ENCODE data around the gene LKAAEAR1.

LKAAEAR1 gene

GRCh38 chr20:64043768-64044167 lies 40.4 kb downstream of the LKAAEAR1 start:
- ChIA-PET POLR2A (interaction anchor here (0.9 kb wide), 1 partner anchor 18 kb away, joined by 6 read pairs; no protein-coding TSS in a partner anchor), CTCF (interaction anchor here (0.9 to 2.0 kb wide), 6 partner anchors 10 to 19 kb away, joined by 3 to 14 read pairs (median 4); partner anchors contain the start of gene TCEA2)
- Histone ChIP-seq H3K27me3 (replicated peaks in 2 of 5; ENCODE audit: control insufficient read depth in 4 of 5, insufficient read depth in 5 of 5, low read length in 4 of 5) (peaks cover 0 to 18% (median 0%) of the 10 kb centered on the region in 5 experiments), H3K36me3 (ENCODE audit: control insufficient read depth in 4 of 4, insufficient read depth in 4 of 4, low read length in 3 of 4) (peaks cover 0 to 4% (median 0%) of the 10 kb centered on the region in 4 experiments), H3K4me3 (ENCODE audit: control insufficient read depth in 1 of 7, extremely low read depth in 1 of 7, insufficient read depth in 4 of 7, low read depth in 2 of 7, low read length in 6 of 7) (no peak overlapping the region), H3K9me3 (ENCODE audit: control extremely low read depth in 1 of 5, control insufficient read depth in 4 of 5, insufficient read depth in 2 of 5, low read depth in 1 of 5, low read length in 4 of 5) (no peaks in the 10 kb centered on the region), H3K4me1 (ENCODE audit: control extremely low read depth in 1 of 4, control insufficient read depth in 4 of 4, insufficient read depth in 4 of 4, low read length in 3 of 4) (peaks cover 10 to 78% (median 63%) of the 10 kb centered on the region in 4 experiments), H3K27ac (ENCODE audit: insufficient read depth in 1 of 2, low read depth in 1 of 2, low read length in 2 of 2, poor library complexity in 1 of 2, severe bottlenecking in 2 of 2) (no peak overlapping the region)
- DNase-seq, result peak in 1 of 3 donors; percentile 41
- no CpG with 5 or more reads among the region's 9 CpGs for WGBS (ENCODE audit: insufficient coverage)

GRCh38 chr20:64042054-64042781 lies 42.0 kb downstream of the LKAAEAR1 start:
- H3K27ac ChIP-seq (ENCODE audit: insufficient read depth in 1 of 2, low read depth in 1 of 2, low read length in 2 of 2, poor library complexity in 1 of 2, severe bottlenecking in 2 of 2), result peak overlapping the region in 1 of 2 experiments; percentile 34

GRCh38 chr20:64041781-64042053 lies 42.5 kb downstream of the LKAAEAR1 start:
- peak overlapping the region in 5 of 7 experiments; percentile 1 to 69 (median 51) for H3K4me3 ChIP-seq (ENCODE audit: control insufficient read depth in 1 of 7, extremely low read depth in 1 of 7, insufficient read depth in 4 of 7, low read depth in 2 of 7, low read length in 6 of 7)
- no peak for DNase-seq
- H3K27me3 ChIP-seq (replicated peaks in 2 of 5; ENCODE audit: control insufficient read depth in 4 of 5, insufficient read depth in 5 of 5, low read length in 4 of 5), result peaks cover 0 to 8% (median 2%) of the 10 kb centered on the region in 5 experiments
- no peaks in the 10 kb centered on the region for H3K9me3 ChIP-seq (ENCODE audit: control extremely low read depth in 1 of 5, control insufficient read depth in 4 of 5, insufficient read depth in 2 of 5, low read depth in 1 of 5, low read length in 4 of 5)
- CTCF ChIA-PET, result interaction anchor here (0.8 to 7.5 kb wide), 4 partner anchors 10 to 35 kb away, joined by 3 to 187 read pairs (median 5); partner anchors contain the start of genes SOX18 and TCEA2
- no peak overlapping the region for H3K27ac ChIP-seq (ENCODE audit: insufficient read depth in 1 of 2, low read depth in 1 of 2, low read length in 2 of 2, poor library complexity in 1 of 2, severe bottlenecking in 2 of 2)
- POLR2A ChIA-PET, result interaction anchor here (0.8 kb wide), 1 partner anchor 36 kb away, joined by 3 read pairs; no protein-coding TSS in a partner anchor
- WGBS (ENCODE audit: insufficient coverage), result 2% methylated on average over 5 of the region's 11 CpGs
- H3K36me3 ChIP-seq (ENCODE audit: control insufficient read depth in 4 of 4, insufficient read depth in 4 of 4, low read length in 3 of 4), result no peaks in the 10 kb centered on the region
- H3K4me1 ChIP-seq (ENCODE audit: control extremely low read depth in 1 of 4, control insufficient read depth in 4 of 4, insufficient read depth in 4 of 4, low read length in 3 of 4), result peaks cover 10 to 77% (median 71%) of the 10 kb centered on the region in 4 experiments

More at GRCh38 chr20:64042054-64042781, 42.0 kb downstream of the LKAAEAR1 start:
- Histone ChIP-seq H3K4me1 (ENCODE audit: control extremely low read depth in 1 of 4, control insufficient read depth in 4 of 4, insufficient read depth in 4 of 4, low read length in 3 of 4) (peaks cover 10 to 76% (median 66%) of the 10 kb centered on the region in 4 experiments), H3K27me3 (replicated peaks in 2 of 5; ENCODE audit: control insufficient read depth in 4 of 5, insufficient read depth in 5 of 5, low read length in 4 of 5) (peaks cover 0 to 13% (median 2%) of the 10 kb centered on the region in 5 experiments), H3K9me3 (ENCODE audit: control extremely low read depth in 1 of 5, control insufficient read depth in 4 of 5, insufficient read depth in 2 of 5, low read depth in 1 of 5, low read length in 4 of 5) (no peaks in the 10 kb centered on the region), H3K36me3 (ENCODE audit: control insufficient read depth in 4 of 4, insufficient read depth in 4 of 4, low read length in 3 of 4) (peaks cover 0 to 1% (median 0%) of the 10 kb centered on the region in 4 experiments), H3K4me3 (ENCODE audit: control insufficient read depth in 1 of 7, extremely low read depth in 1 of 7, insufficient read depth in 4 of 7, low read depth in 2 of 7, low read length in 6 of 7) (peak overlapping the region in 6 of 7 experiments; percentile 34 to 69 (median 47))
- CTCF ChIA-PET, result interaction anchor here (0.6 to 7.5 kb wide), 5 partner anchors 10 to 77 kb away, joined by 3 to 187 read pairs (median 3); partner anchors contain the start of genes SOX18 and TCEA2
- POLR2A ChIA-PET, result interaction anchor here (0.8 kb wide), 1 partner anchor 36 kb away, joined by 3 read pairs; no protein-coding TSS in a partner anchor
- DNase-seq, result peak in 2 of 3 donors; percentile 49 to 65
- WGBS (ENCODE audit: insufficient coverage), result under 1% methylated on average over 25 of the region's 55 CpGs

- Histone ChIP-seq H3K4me1 (ENCODE audit: control extremely low read depth in 1 of 4, control insufficient read depth in 4 of 4, insufficient read depth in 4 of 4, low read length in 3 of 4) (peaks cover 10 to 79% (median 75%) of the 10 kb centered on the region in 4 experiments), H3K27ac (ENCODE audit: insufficient read depth in 1 of 2, low read depth in 1 of 2, low read length in 2 of 2, poor library complexity in 1 of 2, severe bottlenecking in 2 of 2) (no peak overlapping the region), H3K36me3 (ENCODE audit: control insufficient read depth in 4 of 4, insufficient read depth in 4 of 4, low read length in 3 of 4) (no peaks in the 10 kb centered on the region), H3K9me3 (ENCODE audit: control extremely low read depth in 1 of 5, control insufficient read depth in 4 of 5, insufficient read depth in 2 of 5, low read depth in 1 of 5, low read length in 4 of 5) (no peaks in the 10 kb centered on the region), H3K4me3 (ENCODE audit: control insufficient read depth in 1 of 7, extremely low read depth in 1 of 7, insufficient read depth in 4 of 7, low read depth in 2 of 7, low read length in 6 of 7) (peak overlapping the region in 4 of 7 experiments; percentile 43 to 69 (median 58)), H3K27me3 (replicated peaks in 2 of 5; ENCODE audit: control insufficient read depth in 4 of 5, insufficient read depth in 5 of 5, low read length in 4 of 5) (peaks cover 0 to 8% (median 2%) of the 10 kb centered on the region in 5 experiments)
- ChIA-PET CTCF (interaction anchor here (0.8 to 7.5 kb wide), 6 partner anchors 9 to 80 kb away, joined by 3 to 187 read pairs (median 5); partner anchors contain the start of genes SOX18 and TCEA2), POLR2A (interaction anchor here (0.8 kb wide), 1 partner anchor 37 kb away, joined by 3 read pairs; no protein-coding TSS in a partner anchor)
- DNase-seq, result peak in 1 of 3 donors; percentile 44
- WGBS (ENCODE audit: insufficient coverage), result 54% methylated on average over 12 of the region's 15 CpGs
These were observed 43.0 kb downstream of the LKAAEAR1 start for GRCh38 chr20:64041040-64041780.

GRCh38 chr20:64040231-64041039 lies 43.8 kb downstream of the LKAAEAR1 start:
- H3K4me1 ChIP-seq (ENCODE audit: control extremely low read depth in 1 of 4, control insufficient read depth in 4 of 4, insufficient read depth in 4 of 4, low read length in 3 of 4), result peaks cover 10 to 79% (median 74%) of the 10 kb centered on the region in 4 experiments
- no peaks in the 10 kb centered on the region for H3K36me3 ChIP-seq (ENCODE audit: control insufficient read depth in 4 of 4, insufficient read depth in 4 of 4, low read length in 3 of 4)
- H3K27me3 ChIP-seq (replicated peaks in 2 of 5; ENCODE audit: control insufficient read depth in 4 of 5, insufficient read depth in 5 of 5, low read length in 4 of 5), result peaks cover 0 to 8% (median 2%) of the 10 kb centered on the region in 5 experiments
- DNase-seq, result no peak
- H3K9me3 ChIP-seq (ENCODE audit: control extremely low read depth in 1 of 5, control insufficient read depth in 4 of 5, insufficient read depth in 2 of 5, low read depth in 1 of 5, low read length in 4 of 5), result no peaks in the 10 kb centered on the region
- WGBS (ENCODE audit: insufficient coverage), result 81% methylated on average over 11 of the region's 12 CpGs
- H3K4me3 ChIP-seq (ENCODE audit: control insufficient read depth in 1 of 7, extremely low read depth in 1 of 7, insufficient read depth in 4 of 7, low read depth in 2 of 7, low read length in 6 of 7), result peak overlapping the region in 3 of 7 experiments; percentile 1 to 69 (median 43)
- ChIA-PET POLR2A (no interaction called here), CTCF (interaction anchor here (1.1 to 7.5 kb wide), 7 partner anchors 15 to 80 kb away, joined by 3 to 187 read pairs (median 7); partner anchors contain the start of genes PRPF6, SAMD10, SOX18 and TCEA2)
- H3K27ac ChIP-seq (ENCODE audit: insufficient read depth in 1 of 2, low read depth in 1 of 2, low read length in 2 of 2, poor library complexity in 1 of 2, severe bottlenecking in 2 of 2), result no peak overlapping the region
